Liver (tissue), 9 donors: Measurements from ENCODE around the gene PPP1R9A. TPM values are rescaled to one million over a fixed set of nuclear protein-coding genes. Genes with fewer than 3 reads are reported as not detected.

ENCODE experiments used
- DNase-seq: peaks from one replicate; pipeline ENCODE4 v3.0.0-alpha.2; 2017; ENCODE audit warnings: low spot score
- H3K27ac ChIP-seq, 2 donors: one replicate each; pipeline ENCODE4 v1.7.0; 2013; ENCODE audit warnings: inconsistent platforms in 2 of 2, low read length in 2 of 2, control low read depth in 1 of 2, low read depth in 1 of 2, mild to moderate bottlenecking in 1 of 2
- H3K27me3 ChIP-seq, 4 donors: one replicate each; pipeline versions ENCODE4 v1.6.1 to v1.7.0; 2013; ENCODE audit warnings: low read length in 3 of 4, inconsistent platforms in 1 of 4, mild to moderate bottlenecking in 1 of 4, moderate library complexity in 1 of 4; ENCODE audit not compliant: control insufficient read depth in 4 of 4, insufficient read depth in 4 of 4
- H3K36me3 ChIP-seq, 4 donors: one replicate each; pipeline versions ENCODE4 v1.6.1 to v1.7.0; 2013; ENCODE audit warnings: low read length in 3 of 4, mild to moderate bottlenecking in 3 of 4, low read depth in 1 of 4, moderate library complexity in 1 of 4; ENCODE audit not compliant: control insufficient read depth in 4 of 4, insufficient read depth in 3 of 4
- H3K4me1 ChIP-seq, 4 donors: one replicate each; pipeline versions ENCODE4 v1.6.1 to v1.7.0; 2013; ENCODE audit warnings: low read length in 3 of 4, mild to moderate bottlenecking in 3 of 4, moderate library complexity in 1 of 4; ENCODE audit not compliant: control insufficient read depth in 4 of 4, insufficient read depth in 4 of 4
- H3K4me3 ChIP-seq, 3 donors: one replicate each; pipeline versions ENCODE4 v1.6.1 to v1.7.0; 2013; ENCODE audit warnings: low read length in 3 of 3, control low read depth in 1 of 3, low read depth in 1 of 3, mild to moderate bottlenecking in 1 of 3
- H3K9ac ChIP-seq, 2 donors: one replicate each; pipeline ENCODE4 v1.7.0; 2013; ENCODE audit warnings: low read length in 2 of 2, mild to moderate bottlenecking in 2 of 2, moderate library complexity in 2 of 2, control low read depth in 1 of 2, low read depth in 1 of 2
- H3K9me3 ChIP-seq, 4 donors: one replicate each; pipeline versions ENCODE4 v1.6.1 to v1.7.0; 2013; ENCODE audit warnings: low read length in 3 of 4; ENCODE audit not compliant: control insufficient read depth in 4 of 4
- ATF3 ChIP-seq: IDR thresholded peaks from 2 replicates; pipeline ENCODE4 v1.6.1; 2016; ENCODE audit warnings: antibody characterized with exemption
- CTCF ChIP-seq: fragments of 150-350 bp; IDR thresholded peaks from 2 replicates; pipeline ENCODE4 v1.5.1; 2017; ENCODE audit warnings: improper control_type of control experiment, low read depth, low read length; ENCODE audit not compliant: missing input control
- EGR1 ChIP-seq, 2 donors: IDR thresholded peaks; 2 replicates each; pipeline ENCODE4 v1.6.1; 2016 to 2018; ENCODE audit warnings: antibody characterized with exemption in 2 of 2, low read depth in 2 of 2
- FOXA1 ChIP-seq: IDR thresholded peaks from 2 replicates; pipeline ENCODE4 v1.6.1; 2016; ENCODE audit warnings: antibody characterized with exemption
- FOXA2 ChIP-seq: IDR thresholded peaks from 2 replicates; pipeline ENCODE4 v1.6.1; 2016; ENCODE audit warnings: antibody characterized with exemption
- GABPA ChIP-seq, 2 donors: IDR thresholded peaks in 1 of 2; conservative IDR thresholded peaks in 1 of 2; 2 replicates each; pipeline ENCODE4 v1.6.1; 2016; ENCODE audit warnings: antibody characterized with exemption in 2 of 2, mild to moderate bottlenecking in 1 of 2, moderate library complexity in 1 of 2
- JUND ChIP-seq, 2 donors: IDR thresholded peaks; 2 replicates each; pipeline ENCODE4 v1.6.1; 2016; ENCODE audit warnings: antibody characterized with exemption in 2 of 2
- MAX ChIP-seq: IDR thresholded peaks from 2 replicates; pipeline ENCODE4 v1.6.1; 2016; ENCODE audit warnings: antibody characterized with exemption
- NR2F2 ChIP-seq: IDR thresholded peaks from 2 replicates; pipeline ENCODE4 v1.6.1; 2016; ENCODE audit warnings: antibody characterized with exemption
- RAD21 ChIP-seq, 2 donors: IDR thresholded peaks; 2 replicates each; pipeline ENCODE4 v1.6.1; 2016; ENCODE audit warnings: antibody characterized with exemption in 2 of 2, mild to moderate bottlenecking in 2 of 2
- SP1 ChIP-seq: IDR thresholded peaks from 2 replicates; pipeline ENCODE4 v1.6.1; 2018; ENCODE audit warnings: antibody characterized with exemption, mild to moderate bottlenecking
- TAF1 ChIP-seq: conservative IDR thresholded peaks from 2 replicates; pipeline ENCODE4 v1.6.1; 2016; ENCODE audit warnings: antibody characterized with exemption, mild to moderate bottlenecking
- ZBTB33 ChIP-seq: IDR thresholded peaks from 2 replicates; pipeline ENCODE4 v1.6.1; 2016; ENCODE audit warnings: antibody characterized with exemption
- WGBS: extraction: QIAGEN DNeasy Blood & Tissue Kit; methylation state at CpG from one replicate; pipeline ENCODE4 v1.1.7; 2013; 5-methylcytosine and 5-hydroxymethylcytosine counted together
- polyA plus RNA-seq, 2 donors: library from polyadenylated mRNA; stranded (reverse) in 1 of 2; unstranded in 1 of 2; fragments of 200-250 nt in 1 of 2; fragments of >200 nt in 1 of 2; fragmentation: Nextera tagmentation in 1 of 2; extraction: Ambion mirVana in 1 of 2; gene quantifications; one replicate each; pipeline versions ENCODE4 v1.2.1 to v1.2.3, GENCODE V29; 2013 to 2015
- total RNA-seq, 2 donors: library from RNA; depleted of rRNA; stranded (reverse); fragments of >200 nt; gene quantifications; one replicate each; pipeline ENCODE4 v1.2.3, GENCODE V29; 2014
- TF ChIP-seq, protein P1 (sequence below): IDR thresholded peaks from 2 replicates; pipeline ENCODE4 v1.6.1; 2016; ENCODE audit warnings: antibody characterized with exemption, mild to moderate bottlenecking
- donor health status: healthy.
- donor health status: healthy.
- donor health status: healthy.
- donor health status: healthy.
- donor health status: healthy.

PPP1R9A gene
- total and polyA plus RNA-seq, 4 donors = 0.17 to 5.4 (median 2.7) TPM

GRCh38 chr7:95312561-95312960 is 405.2 kb downstream of the PPP1R9A start:
- H3K4me3 ChIP-seq = no peak overlapping the region
- 96% methylated on average over 4 of the region's 4 CpGs for WGBS

GRCh38 chr7:95316588-95316987 is 409.2 kb downstream of the PPP1R9A start:
- H3K36me3 ChIP-seq = peaks cover 1 to 24% (median 8%) of the 10 kb centered on the region in 4 donors
- H3K9ac ChIP-seq = no peak overlapping the region
- H3K4me3 ChIP-seq = no peak overlapping the region
- TF ChIP-seq TAF1 (no peak), FOXA1 (no peak), MAX (no peak), NR2F2 (no peak), FOXA2 (no peak), EGR1 (IDR thresholded peaks at IDR 0.05; ENCODE audit: low read depth in 2 of 2) (no peak), SP1 (no peak), RAD21 (IDR thresholded peaks at IDR 0.05) (no peak), CTCF (no peak)
- peaks cover 2 to 46% (median 38%) of the 10 kb centered on the region in 4 donors for H3K4me1 ChIP-seq
- no peak for DNase-seq
- no peaks in the 10 kb centered on the region for H3K27me3 ChIP-seq
- no peak overlapping the region for H3K27ac ChIP-seq
- 62% methylated on average over 2 of the region's 2 CpGs for WGBS
- no peaks in the 10 kb centered on the region for H3K9me3 ChIP-seq

More at GRCh38 chr7:95312561-95312960, 405.2 kb downstream of the PPP1R9A start:
- H3K27ac ChIP-seq = no peak overlapping the region
- H3K9me3 ChIP-seq = no peaks in the 10 kb centered on the region
- H3K36me3 ChIP-seq = peaks cover 4 to 55% (median 13%) of the 10 kb centered on the region in 4 donors
- TF ChIP-seq JUND (IDR thresholded peaks at IDR 0.05) = no peak
- no peak for TF ChIP-seq ATF3
- TF ChIP-seq FOXA2 = no peak
- no peak for TF ChIP-seq NR2F2
- TF ChIP-seq ZBTB33 = no peak
- no peak for TF ChIP-seq FOXA1
- no peak for TF ChIP-seq GABPA (IDR thresholded peaks at IDR 0.05 in 1 of 2, conservative IDR thresholded peaks at IDR 0.05 in 1 of 2)
- no peak for TF ChIP-seq MAX
- no peak for DNase-seq
- no peaks in the 10 kb centered on the region for H3K27me3 ChIP-seq
- no peak overlapping the region for H3K9ac ChIP-seq
- H3K4me1 ChIP-seq = peaks cover 0 to 17% (median 9%) of the 10 kb centered on the region in 4 donors

DNA sequence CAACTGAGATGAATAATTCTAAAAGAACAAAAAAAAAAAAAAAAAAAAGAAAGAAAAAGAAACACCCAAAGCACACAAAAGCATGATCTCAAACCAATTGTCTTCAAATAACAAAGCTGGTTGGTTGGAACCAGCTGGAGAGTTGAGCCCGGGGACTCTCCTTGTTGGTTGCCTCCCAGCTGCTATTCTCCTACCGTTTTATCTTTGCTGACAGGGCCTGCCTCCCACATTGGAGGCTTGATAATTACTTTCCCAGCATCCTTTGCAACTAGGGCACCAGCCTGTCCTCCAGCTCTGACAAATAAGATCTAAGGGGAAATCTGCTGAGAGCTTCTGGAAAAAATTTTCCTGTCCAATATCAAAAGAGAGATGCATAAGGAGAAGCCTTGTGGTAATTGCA is 410.2 kb downstream of the PPP1R9A start:
- H3K36me3 ChIP-seq = peaks cover under 1 to 21% (median 8%) of the 10 kb centered on the region in 4 donors
- no peak for DNase-seq
- no peaks in the 10 kb centered on the region for H3K9me3 ChIP-seq
- peak overlapping the region in 1 of 3 donors; percentile 1 for H3K4me3 ChIP-seq
- peaks cover 2 to 53% (median 44%) of the 10 kb centered on the region in 4 donors for H3K4me1 ChIP-seq
- no peaks in the 10 kb centered on the region for H3K27me3 ChIP-seq
- H3K9ac ChIP-seq = no peak overlapping the region
- H3K27ac ChIP-seq = peak overlapping the region; percentile 77 to 85
- 28% methylated on average over 2 of the region's 2 CpGs for WGBS
- TF ChIP-seq EGR1 (IDR thresholded peaks at IDR 0.05; ENCODE audit: low read depth in 2 of 2) = no peak
- no peak for TF ChIP-seq NR2F2
- TF ChIP-seq SP1 = no peak
- TF ChIP-seq MAX = peak; percentile 26
- no peak for TF ChIP-seq FOXA2
- no peak for TF ChIP-seq ATF3
- TF ChIP-seq GABPA (IDR thresholded peaks at IDR 0.05 in 1 of 2, conservative IDR thresholded peaks at IDR 0.05 in 1 of 2) = peak in 1 of 2 donors; percentile 1
- TF ChIP-seq TAF1 = peak; percentile 30
- TF ChIP-seq, protein P1, sequence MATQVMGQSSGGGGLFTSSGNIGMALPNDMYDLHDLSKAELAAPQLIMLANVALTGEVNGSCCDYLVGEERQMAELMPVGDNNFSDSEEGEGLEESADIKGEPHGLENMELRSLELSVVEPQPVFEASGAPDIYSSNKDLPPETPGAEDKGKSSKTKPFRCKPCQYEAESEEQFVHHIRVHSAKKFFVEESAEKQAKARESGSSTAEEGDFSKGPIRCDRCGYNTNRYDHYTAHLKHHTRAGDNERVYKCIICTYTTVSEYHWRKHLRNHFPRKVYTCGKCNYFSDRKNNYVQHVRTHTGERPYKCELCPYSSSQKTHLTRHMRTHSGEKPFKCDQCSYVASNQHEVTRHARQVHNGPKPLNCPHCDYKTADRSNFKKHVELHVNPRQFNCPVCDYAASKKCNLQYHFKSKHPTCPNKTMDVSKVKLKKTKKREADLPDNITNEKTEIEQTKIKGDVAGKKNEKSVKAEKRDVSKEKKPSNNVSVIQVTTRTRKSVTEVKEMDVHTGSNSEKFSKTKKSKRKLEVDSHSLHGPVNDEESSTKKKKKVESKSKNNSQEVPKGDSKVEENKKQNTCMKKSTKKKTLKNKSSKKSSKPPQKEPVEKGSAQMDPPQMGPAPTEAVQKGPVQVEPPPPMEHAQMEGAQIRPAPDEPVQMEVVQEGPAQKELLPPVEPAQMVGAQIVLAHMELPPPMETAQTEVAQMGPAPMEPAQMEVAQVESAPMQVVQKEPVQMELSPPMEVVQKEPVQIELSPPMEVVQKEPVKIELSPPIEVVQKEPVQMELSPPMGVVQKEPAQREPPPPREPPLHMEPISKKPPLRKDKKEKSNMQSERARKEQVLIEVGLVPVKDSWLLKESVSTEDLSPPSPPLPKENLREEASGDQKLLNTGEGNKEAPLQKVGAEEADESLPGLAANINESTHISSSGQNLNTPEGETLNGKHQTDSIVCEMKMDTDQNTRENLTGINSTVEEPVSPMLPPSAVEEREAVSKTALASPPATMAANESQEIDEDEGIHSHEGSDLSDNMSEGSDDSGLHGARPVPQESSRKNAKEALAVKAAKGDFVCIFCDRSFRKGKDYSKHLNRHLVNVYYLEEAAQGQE = no peak
- TF ChIP-seq JUND (IDR thresholded peaks at IDR 0.05) = no peak
- TF ChIP-seq RAD21 (IDR thresholded peaks at IDR 0.05) = peak in 1 of 2 donors; percentile 16
